ENCODE data around the gene MPZL3.

GRCh38 chr11:118199135-118199534, 53.0 kb downstream of the MPZL3 start:
- no peak for TF ChIP-seq CTCF (IDR thresholded peaks at IDR 0.05)
- no peak for TF ChIP-seq EP300 (IDR thresholded peaks at IDR 0.05)
